HG03520 (cell line): ENCODE results near the gene SRP14.
"Not testable (repeated sequence)": the region's sequence is repeated elsewhere in the genome, so short reads cannot be mapped to it uniquely, and the experiment has no call there.

Experiments
- ATAC-seq: cut with Tn5 transposase; IDR thresholded peaks from one replicate; pipeline ENCODE4 v1.9.1; 2021; ENCODE audit warnings: mild to moderate bottlenecking, moderate library complexity; ENCODE audit not compliant: unreplicated experiment

Gene SRP14

GRCh38 chr15:40052604-40053003 lies 13.6 kb upstream of the SRP14 start:
- no peak for ATAC-seq

- ATAC-seq = no peak
These were observed 12.8 kb upstream of the SRP14 start for GRCh38 chr15:40051616-40052415.

- no peak for ATAC-seq
These were observed 11.9 kb upstream of the SRP14 start for GRCh38 chr15:40050788-40051470.

GRCh38 chr15:40048926-40049475 lies 10.0 kb upstream of the SRP14 start:
- ATAC-seq = no peak

GRCh38 chr15:40048211-40048792 lies 9.3 kb upstream of the SRP14 start:
- ATAC-seq = no peak

- peak; percentile 39 for ATAC-seq
These were observed 8.6 kb upstream of the SRP14 start for GRCh38 chr15:40047415-40048210.

GRCh38 chr15:40046721-40047414 lies 7.9 kb upstream of the SRP14 start:
- ATAC-seq = no peak

GRCh38 chr15:40045572-40046217 lies 6.7 kb upstream of the SRP14 start:
- ATAC-seq = peak; percentile 15

GRCh38 chr15:40044717-40045571 lies 6.0 kb upstream of the SRP14 start:
- ATAC-seq = peak; percentile 74

- ATAC-seq = no peak
These were observed 5.1 kb upstream of the SRP14 start for GRCh38 chr15:40043927-40044716.

GRCh38 chr15:40042791-40043320 lies 3.9 kb upstream of the SRP14 start:
- ATAC-seq = no peak

- no peak for ATAC-seq
These were observed 1.8 kb upstream of the SRP14 start for GRCh38 chr15:40040770-40041169.

- ATAC-seq = no peak
These were observed 1.3 kb upstream of the SRP14 start for GRCh38 chr15:40040293-40040635.

GRCh38 chr15:40038275-40038637 lies 725 bp downstream of the SRP14 start:
- ATAC-seq = no peak

GRCh38 chr15:40037721-40038120 lies 1.3 kb downstream of the SRP14 start:
- no peak for ATAC-seq

GRCh38 chr15:40035182-40035581 lies 3.8 kb downstream of the SRP14 start:
- not testable (repeated sequence) for ATAC-seq

- ATAC-seq = no peak
These were observed 4.6 kb downstream of the SRP14 start for GRCh38 chr15:40034186-40034946.
